H1 (cell line): ENCODE data around the gene SLC20A1. TPM values are rescaled to one million over a fixed set of nuclear protein-coding genes. Genes with fewer than 3 reads are reported as not detected.

Experiments
- BCL11A ChIP-seq, 2 experiments: IDR thresholded peaks; one replicate each; pipeline ENCODE4 v1.6.1; 2011; ENCODE audit warnings: low read depth in 2 of 2, low read length in 2 of 2, mild to moderate bottlenecking in 2 of 2
- CEBPB ChIP-seq: IDR thresholded peaks from 2 replicates; pipeline ENCODE4 v1.6.1; 2012; ENCODE audit warnings: low read depth, low read length
- EP300 ChIP-seq, 2 experiments: IDR thresholded peaks; 1 replicate in 1 of 2; 2 replicates in 1 of 2; pipeline ENCODE4 v1.6.1; 2011 to 2012; ENCODE audit warnings: low read depth in 2 of 2, low read length in 2 of 2, mild to moderate bottlenecking in 2 of 2, borderline replicate concordance in 1 of 2, inconsistent platforms in 1 of 2, moderate library complexity in 1 of 2
- HDAC2 ChIP-seq, 2 experiments: fragments of 300-600 bp in 1 of 2; sonication (generic) in 1 of 2; IDR thresholded peaks; 2 replicates each; pipeline ENCODE4 v1.6.1; 2011 to 2012; ENCODE audit warnings: low read depth in 2 of 2, low read length in 2 of 2, mild to moderate bottlenecking in 2 of 2, moderate library complexity in 2 of 2, borderline replicate concordance in 1 of 2, inconsistent platforms in 1 of 2
- JUND ChIP-seq: IDR thresholded peaks from 2 replicates; pipeline ENCODE4 v1.6.1; 2011; ENCODE audit warnings: mild to moderate bottlenecking, improper control_type of control experiment, low read length
- MAFK ChIP-seq: IDR thresholded peaks from 2 replicates; pipeline ENCODE4 v1.6.1; 2012; ENCODE audit warnings: low read depth, mild to moderate bottlenecking, improper control_type of control experiment, low read length
- RFX5 ChIP-seq: IDR thresholded peaks from 2 replicates; pipeline ENCODE4 v1.6.1; 2011; ENCODE audit warnings: low read depth, low read length, improper control_type of control experiment, borderline replicate concordance
- RNF2 ChIP-seq: fragments of 200-900, 300-1000 bp; sonication (generic); IDR thresholded peaks from 2 replicates; pipeline ENCODE4 v1.7.1; 2016; ENCODE audit warnings: borderline replicate concordance, low read depth, mild to moderate bottlenecking, antibody characterized with exemption, low read length; ENCODE audit not compliant: poor library complexity, severe bottlenecking; ENCODE audit errors: missing control alignments
- SAP30 ChIP-seq: fragments of 300-600 bp; sonication (generic); IDR thresholded peaks from 2 replicates; pipeline ENCODE4 v1.7.1; 2012; ENCODE audit warnings: low read length, moderate library complexity, mild to moderate bottlenecking, inconsistent platforms; ENCODE audit not compliant: insufficient read depth, insufficient replicate concordance
- SP1 ChIP-seq: IDR thresholded peaks from 2 replicates; pipeline ENCODE4 v1.6.1; 2011; ENCODE audit warnings: low read depth, low read length
- TBP ChIP-seq: IDR thresholded peaks from 2 replicates; pipeline ENCODE4 v1.6.1; 2011; ENCODE audit warnings: low read depth, low read length, improper control_type of control experiment
- TEAD4 ChIP-seq: IDR thresholded peaks from 2 replicates; pipeline ENCODE4 v1.6.1; 2012; ENCODE audit warnings: low read depth, low read length, inconsistent platforms, mixed read lengths
- polyA plus RNA-seq, 7 experiments: library from polyadenylated mRNA; depleted of rRNA in 3 of 7; stranded (reverse) in 5 of 7; unstranded in 2 of 7; fragments of >200 nt in 5 of 7; fragments of 200-250 nt in 2 of 7; gene quantifications; 1 replicate in 5 of 7; 2 replicates in 1 of 7; 4 replicates in 1 of 7; pipeline versions ENCODE4 v1.2.1 to v1.2.3, GENCODE V29; 2011 to 2013; ENCODE audit warnings: missing spikeins in 2 of 7, mixed read lengths in 2 of 7
- total RNA-seq: library from RNA; stranded (reverse); fragmentation: NEBNext Ultra II Directional; extraction: Animal tissue kit (Norgen Biotek cat#: 25700); gene quantifications from 2 replicates; pipeline ENCODE4 v1.2.1, GENCODE V29; 2021

Gene SLC20A1
- total and polyA plus RNA-seq, 2 of the 8 experiments (the other 6 are each of a cell fraction or from before 2014, with no cell fraction given): 42.6 to 105 TPM

- no peak for TF ChIP-seq TBP
- no peak for TF ChIP-seq SP1
- no peak for TF ChIP-seq HDAC2 (IDR thresholded peaks at IDR 0.05; ENCODE audit: borderline replicate concordance in 1 of 2, low read depth in 2 of 2, low read length in 2 of 2)
- TF ChIP-seq SAP30: no peak
- TF ChIP-seq MAFK: no peak
- no peak for TF ChIP-seq CEBPB
- TF ChIP-seq EP300 (IDR thresholded peaks at IDR 0.05; ENCODE audit: borderline replicate concordance in 1 of 2, low read depth in 2 of 2, low read length in 2 of 2): no peak
- TF ChIP-seq TEAD4: no peak
- TF ChIP-seq JUND: no peak
- no peak for TF ChIP-seq RFX5
- no peak for TF ChIP-seq BCL11A (IDR thresholded peaks at IDR 0.05; ENCODE audit: low read depth in 2 of 2, low read length in 2 of 2)
- TF ChIP-seq RNF2: no peak
- TF ChIP-seq, all 59 proteins: peak for 0
Measured at GRCh38 chr2:112685271-112685884, 39.6 kb downstream of the SLC20A1 start (continued).
